NOMO-1 treated with dmso at 0.1 percent for 144 hours (cell line): ENCODE data around the gene GOLGA8M.
"Not testable (repeated sequence)": the region's sequence is repeated elsewhere in the genome, so short reads cannot be mapped to it uniquely, and the experiment has no call there.

ENCODE experiments used
- DNase-seq: peaks from one replicate; lab custom pipeline; 2025; ENCODE audit not compliant: unreplicated experiment; lab: John Stamatoyannopoulos, UW

Gene GOLGA8M, protein sequence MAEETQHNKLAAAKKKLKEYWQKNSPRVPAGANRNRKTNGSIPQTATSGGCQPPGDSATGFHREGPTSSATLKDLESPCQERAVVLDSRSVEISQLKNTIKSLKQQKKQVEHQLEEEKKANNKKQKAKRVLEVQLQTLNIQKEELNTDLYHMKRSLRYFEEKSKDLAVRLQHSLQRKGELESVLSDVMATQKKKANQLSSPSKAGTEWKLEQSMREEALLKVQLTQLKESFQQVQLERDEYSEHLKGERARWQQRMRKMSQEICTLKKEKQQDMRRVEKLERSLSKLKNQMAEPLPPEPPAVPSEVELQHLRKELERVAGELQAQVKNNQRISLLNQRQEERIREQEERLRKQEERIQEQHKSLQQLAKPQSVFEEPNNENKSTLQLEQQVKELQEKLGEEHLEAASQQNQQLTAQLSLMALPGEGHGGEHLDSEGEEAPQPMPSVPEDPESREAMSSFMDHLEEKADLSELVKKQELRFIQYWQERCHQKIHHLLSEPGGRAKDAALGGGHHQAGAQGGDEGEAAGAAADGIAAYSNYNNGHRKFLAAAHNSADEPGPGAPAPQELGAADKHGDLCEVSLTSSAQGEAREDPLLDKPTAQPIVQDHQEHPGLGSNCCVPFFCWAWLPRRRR

DNA sequence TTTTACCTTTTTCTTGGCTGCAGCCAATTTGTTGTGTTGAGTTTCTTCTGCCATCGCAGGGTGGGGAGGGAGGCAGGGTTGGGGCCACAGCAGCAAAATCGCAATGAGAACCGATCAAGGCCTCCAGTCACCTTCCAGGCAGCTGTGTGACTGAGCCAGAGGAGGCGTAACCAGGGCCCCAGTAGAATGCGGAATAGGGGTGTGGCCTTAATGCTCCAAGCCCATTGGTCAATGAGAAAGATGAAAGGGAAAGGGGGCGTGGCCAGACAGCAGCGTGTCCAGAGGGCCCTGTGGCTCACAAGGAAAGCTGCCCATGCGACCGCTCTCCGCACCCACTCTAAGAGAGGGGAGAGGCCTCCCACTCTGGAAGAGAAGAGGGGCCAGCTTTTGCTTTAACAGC is at the start of gene GOLGA8M:
TSS of gene GOLGA8M (minus strand) at position 152 of the 400 bp plus-strand sequence. CDS start at position 54, 98 bp downstream.
- not testable (repeated sequence) for DNase-seq

DNA sequence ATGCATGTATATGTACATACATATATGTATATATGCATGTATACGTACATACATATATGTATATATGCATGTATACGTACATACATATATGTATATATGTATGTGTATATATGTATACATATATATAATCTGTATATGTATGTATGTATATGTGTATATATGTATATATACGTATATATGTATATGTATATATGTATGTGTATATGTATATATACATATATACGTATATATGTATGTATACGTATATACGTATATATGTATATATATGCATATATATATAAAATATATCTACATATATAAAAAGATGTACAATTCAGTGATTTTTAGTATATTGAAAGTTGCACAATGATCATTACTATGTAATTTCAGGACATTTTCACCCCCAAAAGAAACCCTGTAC is 30.7 kb upstream of the GOLGA8M start:
- DNase-seq = not testable (repeated sequence)

DNA sequence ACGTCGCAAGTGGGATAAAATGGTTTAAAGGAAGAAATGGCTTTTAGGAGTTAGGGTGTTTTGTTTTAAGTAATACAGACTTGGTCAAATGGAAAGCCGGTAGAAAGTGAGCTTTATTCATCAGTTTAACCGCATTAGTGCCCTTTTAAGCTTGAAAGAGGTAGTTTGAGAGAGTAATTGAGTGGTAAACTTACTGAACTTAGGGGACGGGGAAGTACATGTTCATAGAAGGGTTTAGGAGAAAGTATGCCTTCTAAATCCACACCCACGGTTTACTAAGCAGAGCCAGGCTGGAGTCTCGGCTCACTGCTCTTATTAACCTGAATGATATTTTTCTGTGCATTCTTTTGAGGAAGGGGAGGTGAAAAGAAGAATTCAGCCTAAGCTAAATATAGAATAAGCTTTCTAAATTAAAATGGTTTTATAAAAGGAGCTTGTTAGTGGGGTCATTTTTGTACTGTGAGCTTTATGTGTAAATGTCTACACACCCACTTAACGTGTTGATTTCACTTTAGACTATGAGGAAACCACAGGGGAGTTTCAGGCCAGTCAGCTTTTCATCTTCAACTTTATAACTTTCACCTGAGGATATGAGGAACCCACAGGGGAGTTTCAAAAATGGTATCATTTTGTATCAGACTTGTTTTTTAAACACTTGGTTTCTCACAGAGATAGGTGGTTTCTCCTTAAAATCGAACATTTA is 26.5 kb upstream of the GOLGA8M start:
- not testable (repeated sequence) for DNase-seq

DNA sequence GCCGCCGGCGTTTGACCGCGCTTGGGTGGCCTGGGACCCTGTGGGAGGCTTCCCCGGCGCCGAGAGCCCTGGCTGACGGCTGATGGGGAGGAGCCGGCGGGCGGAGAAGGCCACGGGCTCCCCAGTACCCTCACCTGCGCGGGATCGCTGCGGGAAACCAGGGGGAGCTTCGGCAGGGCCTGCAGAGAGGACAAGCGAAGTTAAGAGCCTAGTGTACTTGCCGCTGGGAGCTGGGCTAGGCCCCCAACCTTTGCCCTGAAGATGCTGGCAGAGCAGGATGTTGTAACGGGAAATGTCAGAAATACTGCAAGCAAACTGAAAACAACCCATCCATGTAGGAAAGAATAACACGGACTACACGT is 26.0 kb upstream of the GOLGA8M start:
- not testable (repeated sequence) for DNase-seq

DNA sequence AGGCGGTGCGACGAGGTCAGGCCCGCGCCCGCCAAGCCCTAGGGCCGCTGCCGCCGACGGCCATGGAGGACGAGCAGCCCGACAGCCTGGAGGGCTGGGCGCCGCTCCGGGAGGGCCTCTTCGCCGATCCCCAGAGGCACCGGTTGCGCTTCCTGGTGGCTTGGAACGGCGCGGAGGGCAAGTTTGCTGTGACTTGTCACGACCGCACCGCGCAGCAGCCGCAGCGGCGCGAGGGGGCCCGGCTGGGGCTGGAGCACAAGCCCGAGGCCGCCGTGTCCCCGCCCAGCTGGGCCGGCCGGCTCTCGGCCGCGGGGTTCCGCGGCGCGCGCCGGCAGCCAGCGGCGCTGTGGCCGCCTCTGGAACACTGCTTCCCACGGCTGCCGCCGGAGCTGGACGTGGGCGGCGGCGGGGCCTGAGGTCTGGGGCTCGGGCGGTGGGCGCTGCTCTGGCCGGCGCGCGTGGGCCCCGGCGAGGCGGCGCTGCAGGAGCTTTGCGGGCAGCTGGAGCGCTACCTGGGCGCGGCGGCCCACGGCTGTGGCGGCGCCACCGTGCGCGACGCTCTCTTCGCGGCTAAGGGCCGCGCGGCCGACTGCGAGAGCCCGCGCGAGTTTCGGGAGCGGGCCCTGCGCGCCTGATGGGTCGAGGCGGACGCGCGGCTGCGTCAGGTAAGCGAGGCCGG is 25.4 kb upstream of the GOLGA8M start:
- not testable (repeated sequence) for DNase-seq

DNA sequence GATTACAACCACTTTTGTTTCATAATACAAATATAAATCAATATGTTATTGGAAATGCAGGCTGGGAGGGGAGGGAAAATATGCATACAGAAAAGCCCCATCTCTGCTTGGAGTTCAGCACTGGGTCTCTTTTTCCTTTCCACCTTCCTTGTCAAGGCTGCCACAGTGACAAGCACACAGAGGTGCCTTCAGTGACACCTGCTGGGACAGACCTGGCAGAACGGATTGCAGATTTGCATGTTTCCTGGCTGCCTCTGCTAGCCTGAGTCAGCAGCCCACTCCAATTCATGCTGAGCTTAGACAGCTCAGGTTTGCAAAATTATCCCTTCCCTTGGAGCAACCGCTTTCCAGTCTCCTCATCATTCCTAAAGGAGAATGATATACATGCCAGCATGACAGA is 15.8 kb upstream of the GOLGA8M start:
- DNase-seq = not testable (repeated sequence)

DNA sequence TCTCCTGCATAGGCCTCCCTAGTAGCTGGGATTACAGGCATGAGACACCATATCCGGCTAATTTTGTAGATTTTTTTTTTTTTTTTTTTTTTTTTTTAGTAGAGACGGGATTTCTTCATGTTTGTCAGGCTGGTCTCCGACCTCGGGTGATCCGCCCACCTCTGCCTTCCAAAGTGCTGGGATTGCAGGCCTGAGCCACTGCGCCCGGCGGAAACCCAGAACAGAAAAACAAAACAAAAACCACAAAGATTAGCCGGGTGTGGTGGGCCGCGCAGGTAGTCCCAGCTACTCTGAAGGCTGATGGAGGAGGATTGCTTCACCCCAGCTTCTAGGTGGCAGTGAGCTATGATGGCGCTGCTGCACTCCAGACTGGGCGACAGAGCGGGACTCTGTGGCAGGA is 14.8 kb upstream of the GOLGA8M start:
- not testable (repeated sequence) for DNase-seq

DNA sequence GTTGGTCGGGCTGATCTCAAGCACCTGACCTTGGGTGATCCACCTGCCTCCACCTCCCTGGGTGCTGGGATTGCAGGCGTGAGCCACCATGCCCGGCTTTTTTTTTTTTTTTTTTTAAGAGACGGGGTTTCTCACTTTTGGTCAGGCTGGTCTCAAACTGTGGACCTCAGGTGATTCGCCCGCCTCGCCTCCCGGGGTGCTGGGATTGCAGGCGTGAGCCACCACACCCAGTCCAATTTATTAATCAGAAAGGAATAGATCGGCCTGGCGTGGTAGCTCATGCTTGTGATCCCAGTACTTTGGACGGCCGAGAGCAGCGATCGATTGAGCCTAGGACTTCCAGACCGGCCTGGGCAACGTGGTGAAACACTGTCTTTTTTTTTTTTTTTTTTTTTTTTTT is 13.9 kb upstream of the GOLGA8M start:
- no peak for DNase-seq

DNA sequence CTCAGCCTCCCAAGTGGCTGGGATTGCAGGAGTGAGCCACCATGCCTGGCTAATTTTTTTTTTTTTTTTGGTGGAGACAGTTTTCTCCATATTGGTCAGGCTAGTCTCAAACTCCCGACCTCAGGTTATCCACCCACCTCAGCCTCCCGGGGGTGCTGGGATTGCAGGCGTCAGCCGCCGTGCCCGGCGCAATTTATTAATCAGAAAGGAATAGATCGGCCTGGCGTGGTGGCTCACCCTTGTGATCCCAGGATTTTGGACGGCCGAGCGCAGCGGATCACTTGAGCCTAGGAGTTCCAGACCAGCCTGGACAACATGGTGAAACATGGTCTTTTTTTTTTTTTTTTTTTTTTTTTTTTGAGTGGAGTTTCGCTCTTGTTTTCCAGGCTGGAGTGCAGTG is 13.3 kb upstream of the GOLGA8M start:
- no peak for DNase-seq

DNA sequence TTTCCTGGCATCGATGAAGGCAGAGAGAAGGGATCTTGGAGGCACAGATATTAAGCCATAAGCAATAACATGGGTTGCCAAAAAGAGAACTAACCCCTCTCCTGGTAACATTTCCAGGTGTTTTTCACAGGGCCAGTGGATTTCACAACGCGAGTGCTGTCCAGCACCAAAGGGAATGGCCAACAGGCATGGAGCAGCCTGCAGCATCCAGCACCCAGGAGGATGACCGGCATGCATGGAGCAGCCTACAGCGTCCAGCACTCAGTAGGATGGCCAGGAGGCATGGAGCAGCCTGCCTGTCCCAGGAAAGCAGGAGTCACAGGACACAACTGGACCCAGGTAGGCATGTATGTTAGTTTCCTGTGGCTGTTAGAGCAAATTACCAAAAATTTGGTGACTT is 11.8 kb upstream of the GOLGA8M start:
- DNase-seq = not testable (repeated sequence)

DNA sequence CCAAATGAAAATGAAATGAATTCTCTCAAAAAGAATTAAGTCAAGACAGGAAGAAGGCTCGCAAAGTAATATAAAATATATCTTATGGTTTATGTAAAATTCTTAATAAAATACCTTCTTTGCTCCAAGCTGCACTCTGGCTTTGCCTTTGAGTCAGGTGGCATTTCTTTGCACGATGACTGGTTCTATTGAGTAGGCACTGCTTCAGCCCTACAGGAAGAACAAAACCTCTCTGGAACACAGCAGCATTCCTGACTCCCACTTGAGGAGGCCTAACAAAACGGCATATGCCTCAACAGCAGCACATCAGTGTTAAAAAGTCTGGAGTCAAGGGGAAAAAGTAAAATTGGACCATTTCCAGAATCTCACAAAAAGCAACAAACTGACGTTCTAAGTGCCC is 7.4 kb upstream of the GOLGA8M start:
- not testable (repeated sequence) for DNase-seq

DNA sequence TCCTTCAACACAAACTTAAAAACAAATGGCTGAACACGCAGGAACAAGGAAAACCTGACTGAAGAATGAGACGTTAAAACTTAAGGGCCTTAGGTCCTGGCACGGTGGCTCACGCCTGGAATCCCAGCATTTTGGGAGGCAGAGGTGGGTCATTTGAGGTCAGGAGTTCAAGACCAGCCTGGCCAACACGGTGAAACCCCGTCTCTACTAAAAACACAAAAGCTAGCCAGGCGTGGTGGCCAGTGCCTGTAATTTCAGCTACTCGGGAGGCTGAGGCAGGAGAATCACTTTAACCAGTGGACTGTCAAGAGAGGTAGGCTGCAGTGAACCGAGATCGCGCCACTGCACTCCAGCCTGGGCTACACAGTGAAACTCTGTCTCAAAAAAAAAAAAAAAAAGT is 6.4 kb upstream of the GOLGA8M start:
- not testable (repeated sequence) for DNase-seq

DNA sequence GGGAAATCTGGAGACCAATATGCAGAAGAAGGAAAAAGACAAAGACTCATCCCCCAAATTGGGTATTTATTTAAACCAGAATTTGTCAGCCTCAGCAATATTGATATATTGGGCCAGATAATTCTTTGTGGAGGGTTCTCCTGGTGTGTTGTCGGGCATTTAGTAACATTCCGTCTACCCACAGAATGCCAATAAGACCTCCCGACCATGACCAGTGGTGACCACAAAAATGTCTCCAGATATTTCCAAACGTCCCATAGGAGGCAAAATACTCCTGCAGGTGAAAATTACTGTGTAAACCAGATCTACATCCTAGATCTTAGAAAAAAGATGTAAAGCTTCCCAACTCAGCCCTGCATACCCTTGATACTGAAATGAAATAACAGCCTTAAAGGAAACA is 2.0 kb upstream of the GOLGA8M start:
- DNase-seq = not testable (repeated sequence)

DNA sequence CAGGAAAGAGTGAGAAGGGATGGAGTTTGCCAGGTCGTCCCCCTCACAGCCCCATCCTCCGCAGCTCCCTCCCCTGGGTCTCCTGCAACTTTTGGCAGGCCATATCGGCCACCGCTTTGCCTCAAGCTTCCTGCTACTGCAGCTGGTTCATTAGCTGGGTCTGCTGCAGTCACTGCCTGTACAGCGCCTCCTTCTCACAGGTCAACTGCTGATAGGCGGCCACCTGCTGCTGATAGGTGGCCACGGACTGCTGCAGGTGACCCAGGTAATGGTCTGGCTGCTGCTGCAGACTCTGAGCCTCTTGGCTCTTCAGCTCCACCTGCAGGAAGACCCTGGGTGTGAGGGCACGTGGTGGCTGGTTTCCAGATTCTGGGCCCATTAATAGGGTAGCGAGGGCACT is 8.3 kb downstream of the GOLGA8M start:
- DNase-seq = not testable (repeated sequence)

DNA sequence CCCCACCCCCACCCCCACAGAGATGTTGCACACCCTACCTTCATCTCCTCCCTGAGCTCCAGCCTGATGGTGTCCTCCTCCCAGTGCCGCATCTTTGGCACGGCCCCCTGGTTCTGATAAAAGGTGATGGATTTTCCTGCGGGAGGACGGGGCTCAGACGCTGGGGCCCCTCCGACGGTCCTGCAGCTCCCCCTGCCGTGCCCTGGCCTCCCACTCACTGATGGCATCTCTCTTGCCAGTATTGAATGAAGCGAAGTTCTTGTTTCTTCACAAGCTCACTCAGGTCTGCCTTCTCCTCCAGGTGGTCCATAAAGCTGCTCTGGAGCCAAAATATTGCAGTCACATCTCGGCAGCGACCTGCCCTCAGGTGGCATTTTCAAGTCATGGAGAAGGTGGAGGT is 9.8 kb downstream of the GOLGA8M start:
- DNase-seq = not testable (repeated sequence)

DNA sequence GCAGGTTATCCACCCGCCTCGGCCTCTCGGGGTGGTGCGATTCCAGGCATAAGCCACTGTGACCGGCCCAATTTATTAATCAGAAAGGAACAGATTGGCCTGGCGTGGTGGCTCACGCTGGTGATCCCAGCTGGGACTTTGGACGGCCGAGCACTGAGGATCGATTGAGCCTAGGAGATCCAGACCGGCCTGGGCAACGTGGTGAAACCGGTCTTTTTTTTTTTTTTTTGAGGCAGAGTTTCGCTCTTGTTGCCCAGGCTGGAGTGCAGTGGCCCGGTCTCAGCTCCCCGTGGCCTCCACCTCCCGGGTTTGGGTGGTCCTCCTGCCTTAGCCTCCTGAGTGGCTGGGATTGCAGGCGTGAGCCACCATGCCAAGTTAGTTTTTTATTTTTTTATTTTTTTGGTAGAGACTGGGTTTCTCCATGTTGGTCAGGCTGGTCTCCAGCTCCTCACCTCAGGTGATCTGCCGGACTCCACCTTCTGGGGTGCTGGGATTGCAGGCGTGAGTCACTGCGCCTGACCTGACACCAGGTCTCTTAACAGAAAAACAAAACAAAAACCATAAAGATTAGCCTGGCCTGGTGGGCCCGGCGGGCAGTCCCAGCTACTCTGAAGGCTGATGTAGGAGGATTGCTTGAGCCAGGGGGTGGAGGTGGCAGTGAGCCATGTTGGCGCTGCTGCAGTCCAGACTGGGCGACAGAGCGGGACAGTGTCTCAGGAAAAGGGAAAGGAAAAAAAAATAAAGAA is 18.0 kb downstream of the GOLGA8M start:
- DNase-seq = not testable (repeated sequence)

DNA sequence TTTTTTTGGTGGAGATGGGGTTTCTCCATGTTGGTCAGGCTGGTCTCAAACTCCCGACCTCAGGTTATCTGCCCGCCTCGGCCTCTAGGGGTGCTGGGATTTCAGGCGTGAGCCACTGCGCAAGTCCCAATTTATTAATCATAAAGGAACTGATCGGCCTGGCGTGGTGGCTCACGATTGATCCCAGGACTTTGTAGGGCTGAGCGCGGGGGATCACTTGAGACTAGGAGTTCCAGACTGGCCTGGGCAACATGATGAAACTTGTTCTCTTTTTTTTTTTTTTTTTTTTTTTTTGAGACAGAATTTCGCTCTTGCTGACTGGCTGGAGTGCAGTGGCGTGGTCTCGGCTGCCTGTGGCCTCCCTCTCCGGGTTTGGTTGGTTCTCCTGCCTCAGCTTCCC is 19.2 kb downstream of the GOLGA8M start:
- DNase-seq = not testable (repeated sequence)

DNA sequence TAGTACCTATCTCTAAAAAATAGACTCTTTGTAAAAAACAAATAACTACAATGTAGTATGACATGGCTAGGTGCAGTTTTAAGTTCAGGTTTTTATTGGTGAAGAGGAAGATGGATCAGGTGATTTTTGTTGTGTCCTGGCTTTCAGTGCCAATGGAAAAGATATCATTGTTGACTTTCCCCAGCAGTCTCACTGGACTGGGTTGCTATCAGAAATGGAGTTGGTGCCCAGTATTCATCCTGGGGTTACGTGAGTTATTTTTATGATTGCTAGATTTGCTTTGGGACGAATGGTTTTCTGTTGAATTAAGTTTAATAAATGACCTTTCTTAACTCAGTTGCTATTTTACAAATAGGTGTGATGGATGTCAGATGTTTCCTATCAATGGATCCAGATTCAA is 38.7 kb downstream of the GOLGA8M start:
- not testable (repeated sequence) for DNase-seq

DNA sequence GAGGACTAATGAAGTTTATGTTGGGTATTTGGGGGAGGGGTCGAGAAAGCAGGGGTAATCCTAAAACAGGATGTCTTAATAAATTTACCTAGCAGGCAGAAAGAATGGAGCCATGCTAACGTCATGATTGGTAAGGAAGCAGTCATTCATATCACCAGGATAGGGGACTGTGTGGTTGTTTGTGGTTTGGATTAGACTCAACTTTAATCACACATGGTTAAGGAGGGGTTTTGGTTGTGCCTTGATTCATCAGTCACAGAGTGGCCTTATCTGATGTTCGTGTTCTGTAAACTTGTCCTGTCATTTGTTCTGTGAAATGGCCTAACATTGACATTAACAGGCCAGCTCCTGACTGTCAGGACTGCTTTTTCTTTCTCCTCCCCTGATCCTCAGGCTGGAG is 40.1 kb downstream of the GOLGA8M start:
- not testable (repeated sequence) for DNase-seq

DNA sequence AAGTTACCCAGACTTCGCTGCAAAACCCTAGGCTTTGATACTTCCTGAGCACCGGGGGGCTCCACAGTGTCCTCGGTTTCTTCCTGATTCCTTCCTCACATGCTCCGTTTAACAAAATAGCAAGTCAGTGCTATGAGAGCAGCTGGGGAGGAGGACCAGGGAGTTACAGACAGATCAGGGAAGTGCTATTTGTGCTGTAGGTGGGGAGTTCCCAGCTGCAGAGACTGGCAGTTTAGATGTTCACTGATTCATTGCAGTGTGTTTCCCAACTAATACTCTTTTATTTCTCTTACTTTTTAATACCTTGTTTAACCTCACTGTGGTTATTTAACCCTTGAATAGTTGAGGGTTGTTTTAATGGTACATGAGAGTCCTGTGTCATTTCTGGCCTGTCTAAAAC is 45.8 kb downstream of the GOLGA8M start:
- DNase-seq = not testable (repeated sequence)

DNA sequence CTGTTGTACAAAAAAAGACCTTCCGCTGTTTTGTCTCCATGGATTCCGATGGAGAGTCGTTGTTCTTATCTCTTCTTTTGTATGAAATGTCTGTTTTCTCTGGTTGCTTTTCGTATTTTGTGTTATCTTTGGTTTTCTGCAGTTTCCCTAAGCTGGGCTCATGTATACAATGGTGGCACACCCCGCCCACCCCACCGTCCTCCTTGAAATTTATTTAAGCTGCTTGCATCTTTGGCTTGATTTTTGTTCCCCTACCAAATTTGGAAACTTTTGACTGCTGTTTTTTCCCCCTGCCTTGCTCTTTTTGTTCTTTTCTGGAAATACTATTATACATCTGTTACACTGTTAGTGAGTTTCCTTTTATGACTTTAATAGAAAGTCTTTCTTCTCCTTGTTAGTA is 47.6 kb downstream of the GOLGA8M start:
- DNase-seq = not testable (repeated sequence)
